HG03039 (cell line): Measurements from ENCODE around the gene LSAMP.

Experiments used
- ATAC-seq: cut with Tn5 transposase; IDR thresholded peaks from one replicate; pipeline ENCODE4 v1.9.1; 2021; ENCODE audit warnings: mild to moderate bottlenecking, moderate library complexity; ENCODE audit not compliant: unreplicated experiment

Gene LSAMP

DNA sequence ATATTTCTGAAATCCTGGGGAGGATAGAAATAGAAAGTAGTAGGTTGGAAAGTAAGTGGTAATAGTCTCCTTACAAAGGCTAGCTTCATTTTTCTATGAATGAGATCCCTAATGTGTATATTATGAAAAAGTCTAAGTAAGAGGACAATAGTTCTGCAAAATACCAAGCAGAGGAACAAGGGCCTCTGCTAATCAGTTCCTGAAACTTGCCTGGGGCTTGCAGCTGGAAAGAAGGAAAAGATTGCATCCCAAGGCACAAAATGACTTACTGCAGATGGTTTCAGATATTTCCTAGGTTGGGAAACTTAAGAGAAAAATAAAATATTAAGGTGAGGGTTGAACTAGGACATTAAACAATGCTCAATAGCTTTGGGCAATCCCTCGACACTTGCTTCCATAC lies 528.4 kb downstream of the LSAMP start:
- ATAC-seq, result no peak

DNA sequence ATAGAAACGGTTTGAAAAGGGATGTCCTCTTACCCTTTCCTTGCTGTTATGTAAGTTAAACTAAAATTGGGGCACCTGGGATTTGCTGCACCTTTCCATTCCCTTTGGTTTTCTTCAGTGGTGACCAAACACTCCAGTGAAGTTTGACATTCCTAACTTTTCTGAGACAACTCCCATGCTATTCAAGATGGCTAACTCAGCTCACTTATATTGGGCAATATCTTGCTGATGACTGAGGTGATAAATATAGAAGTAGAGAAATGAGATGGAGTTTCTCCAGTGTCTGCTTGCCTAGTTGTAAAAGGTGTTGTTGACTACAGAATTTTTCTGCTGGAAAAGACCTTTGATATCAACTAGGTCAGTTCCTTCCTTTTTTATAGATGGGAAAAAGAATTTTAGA lies 530.2 kb downstream of the LSAMP start:
- ATAC-seq, result no peak

DNA sequence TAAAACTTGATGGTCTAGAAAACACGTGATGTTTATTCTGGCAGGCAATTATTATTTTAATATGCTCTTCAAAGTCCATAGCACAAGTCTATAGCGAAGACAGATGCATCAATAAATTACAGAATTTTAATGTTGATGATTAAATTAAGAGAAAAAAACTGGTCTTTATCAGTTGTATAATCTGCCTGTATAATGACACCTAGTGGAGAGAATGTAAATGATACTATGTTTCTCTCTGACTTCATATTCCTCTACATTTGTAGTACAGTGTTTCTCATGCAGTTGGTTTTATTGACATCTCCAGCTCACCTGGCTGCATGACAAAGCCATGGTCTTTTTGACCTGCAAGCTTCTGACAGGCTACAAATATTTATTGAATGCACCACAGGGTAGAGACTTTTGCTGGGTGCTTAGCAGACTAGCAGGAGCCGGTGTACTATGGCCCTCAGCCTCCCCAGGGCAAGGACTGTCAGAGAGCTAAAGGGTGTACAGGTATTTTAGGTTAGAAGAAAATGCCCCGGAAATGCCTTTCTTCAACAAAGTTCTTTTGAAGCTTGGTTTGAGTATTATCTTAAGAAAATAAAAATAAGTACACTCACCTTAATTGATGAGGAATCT lies 532.1 kb downstream of the LSAMP start:
- ATAC-seq, result no peak

DNA sequence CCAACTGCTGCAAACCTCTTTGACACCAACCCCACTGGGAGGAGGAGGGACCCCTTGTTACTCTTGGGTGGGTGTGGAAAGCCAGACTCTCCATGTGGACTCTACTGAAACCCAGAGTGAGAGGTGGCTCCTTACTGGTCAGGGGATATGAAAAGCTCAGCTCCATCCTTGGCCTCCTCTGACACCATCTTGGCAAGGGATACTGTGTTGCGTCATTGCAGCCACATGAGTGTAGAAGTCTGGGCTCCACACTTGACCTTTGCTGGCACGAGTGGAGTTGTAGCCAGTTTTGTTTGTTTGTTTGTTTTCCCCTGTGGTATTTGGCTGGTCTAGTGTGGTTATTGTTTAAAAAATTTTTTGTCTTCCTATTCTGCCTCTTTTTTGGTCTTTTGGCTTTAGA lies 532.9 kb downstream of the LSAMP start:
- no peak for ATAC-seq

DNA sequence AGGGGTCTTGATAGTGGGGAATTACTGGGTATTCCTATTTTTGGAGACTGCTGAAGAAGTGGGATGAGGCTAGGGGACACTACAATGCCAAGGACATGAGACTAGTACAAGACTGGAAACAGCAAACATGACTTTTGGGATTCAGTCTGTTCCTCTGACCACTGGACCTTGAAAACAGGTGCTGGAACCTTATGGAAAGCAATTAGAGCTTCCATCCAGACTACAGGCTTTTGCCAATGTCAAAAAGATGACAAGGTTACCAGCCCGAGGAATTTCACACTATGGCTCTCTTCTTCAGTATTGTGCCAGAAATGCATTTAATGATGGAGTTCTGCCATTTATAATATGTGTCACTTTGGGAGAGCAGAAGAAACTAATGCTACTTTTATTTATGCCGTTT lies 539.4 kb downstream of the LSAMP start:
- ATAC-seq, result no peak

DNA sequence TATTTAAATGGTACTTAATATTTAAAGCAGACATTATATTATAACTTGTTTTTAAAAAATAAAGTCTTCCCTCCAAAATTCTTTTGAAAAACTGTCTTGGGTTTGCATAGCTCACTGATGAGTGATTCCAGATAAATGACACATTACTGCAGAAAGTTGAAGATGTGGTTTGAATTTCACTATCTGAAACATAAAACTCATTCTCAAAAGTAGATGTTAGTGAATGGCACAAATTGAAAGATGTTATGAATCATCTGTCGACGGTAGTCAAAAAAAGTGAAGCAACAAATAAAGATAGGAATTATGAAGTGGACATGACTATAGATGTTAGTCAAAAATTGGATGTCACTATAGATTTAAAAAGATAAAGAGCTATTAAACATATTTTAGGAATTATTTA lies 541.4 kb downstream of the LSAMP start:
- ATAC-seq, result no peak

DNA sequence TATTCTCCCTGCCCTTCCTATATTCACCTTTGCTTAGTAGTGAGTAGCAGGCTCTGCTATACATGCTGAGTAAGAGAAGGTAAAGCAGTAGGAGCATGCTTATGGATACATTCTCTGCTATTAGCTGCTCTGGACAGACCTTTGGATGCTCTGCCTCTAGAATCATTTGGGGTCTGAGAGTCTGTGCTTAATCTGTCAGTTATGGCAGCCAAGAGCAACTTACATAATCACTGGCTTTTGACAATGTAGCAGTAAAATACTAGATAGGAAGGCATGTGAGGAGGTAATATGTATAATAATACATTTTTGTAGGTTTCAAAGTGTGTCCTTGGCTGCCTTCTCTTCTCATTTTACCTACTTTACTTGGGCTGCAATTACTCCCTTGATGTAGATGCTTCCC lies 544.3 kb downstream of the LSAMP start:
- no peak for ATAC-seq

DNA sequence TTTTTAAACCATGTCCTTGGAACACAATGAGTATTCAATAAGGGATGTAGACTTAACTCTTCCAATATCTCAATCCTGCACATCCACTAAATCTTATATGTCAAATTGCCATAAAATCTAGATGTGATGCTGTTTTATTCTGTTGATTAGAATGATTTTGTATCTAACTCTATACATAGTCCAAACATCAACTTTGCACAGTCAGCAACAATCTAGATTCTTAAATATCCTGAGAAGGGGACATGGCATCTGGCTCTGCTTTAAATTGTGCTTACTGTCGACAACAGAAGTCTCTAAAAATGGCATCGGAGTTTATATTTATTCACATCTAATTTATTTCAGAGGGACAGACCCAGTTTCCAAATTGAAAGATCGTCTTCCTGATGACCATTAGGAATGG lies 545.8 kb downstream of the LSAMP start:
- no peak for ATAC-seq

DNA sequence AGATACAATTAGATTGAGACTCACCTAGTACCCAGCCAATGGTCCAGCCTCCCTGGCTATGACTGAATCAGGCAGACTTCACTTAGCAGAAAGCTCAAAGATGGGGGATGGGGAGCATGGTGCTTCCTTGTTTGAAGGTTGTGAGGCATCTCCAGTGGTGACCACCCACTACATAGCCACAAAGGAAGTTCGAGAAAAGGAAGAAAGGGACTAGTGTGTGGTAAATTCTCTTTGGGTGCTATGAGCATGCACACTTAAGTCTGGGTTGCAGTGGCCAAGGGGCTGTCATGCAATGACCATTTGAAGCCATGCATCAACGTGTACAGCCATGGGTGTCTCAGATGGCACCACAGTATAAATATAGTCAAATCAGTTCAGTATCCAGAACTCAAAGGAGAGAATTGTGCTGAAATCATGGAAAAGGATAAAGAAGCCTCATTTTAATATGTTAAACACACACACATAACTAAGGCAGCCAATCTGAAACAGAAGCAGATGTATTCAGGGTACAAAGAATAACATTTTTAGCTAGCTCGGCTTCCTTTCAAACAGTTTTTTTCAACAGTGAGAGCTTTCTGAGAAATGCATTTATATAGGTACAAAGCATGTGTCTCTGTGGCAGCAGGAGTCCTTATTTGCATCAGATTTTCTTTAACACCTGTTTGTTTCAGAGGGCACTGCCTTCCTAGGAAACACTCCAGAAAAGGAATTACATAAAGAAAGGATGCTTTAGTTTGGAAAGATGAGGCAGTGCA lies 546.5 kb downstream of the LSAMP start:
- ATAC-seq, result no peak

DNA sequence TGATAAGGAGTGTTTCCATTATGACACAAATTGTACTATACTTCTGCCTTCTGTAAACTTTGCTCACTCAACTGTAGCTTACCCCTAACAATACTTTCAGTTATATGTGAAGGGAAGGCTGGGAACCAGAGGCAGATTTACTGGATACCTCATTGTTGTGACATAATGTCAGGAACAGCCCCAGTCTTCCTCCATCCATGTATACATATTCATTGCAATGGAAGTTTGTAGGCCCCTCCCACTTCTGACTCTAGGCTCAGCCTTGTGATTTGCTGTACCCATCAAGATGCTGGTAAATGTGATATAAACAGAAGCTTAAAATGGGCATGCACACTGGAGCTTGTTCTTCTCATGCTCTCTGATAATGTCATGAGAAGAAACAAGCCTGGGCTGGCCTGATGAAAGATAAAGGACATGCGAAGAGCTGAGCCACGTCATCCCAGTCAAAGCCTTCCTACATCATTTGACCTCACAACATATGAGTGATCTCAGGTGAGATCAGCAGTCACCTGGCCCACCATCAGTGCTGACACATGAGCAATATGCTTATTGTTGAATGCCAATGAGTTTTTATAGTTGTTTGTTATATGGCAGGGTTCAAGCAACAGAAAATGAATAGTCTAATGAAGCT lies 554.2 kb downstream of the LSAMP start:
- no peak for ATAC-seq

DNA sequence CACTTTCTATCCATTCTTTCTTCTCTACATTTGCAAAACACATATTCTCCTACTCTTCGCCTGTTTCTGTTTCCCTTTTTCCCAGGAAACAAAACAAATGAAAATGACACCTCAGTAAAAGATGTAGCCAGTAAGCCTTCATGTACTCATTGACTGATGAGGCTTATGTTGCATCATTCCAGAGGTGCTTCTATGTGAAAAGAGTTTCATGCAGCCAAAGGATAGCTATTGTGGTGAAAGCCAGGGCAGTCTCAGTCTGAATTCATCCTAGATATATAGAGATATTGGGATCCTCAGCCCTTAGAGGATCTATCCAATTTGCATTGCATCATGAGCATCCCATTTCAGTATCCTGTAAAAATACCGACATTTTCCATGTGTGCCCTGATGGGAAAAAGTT lies 554.7 kb downstream of the LSAMP start:
- no peak for ATAC-seq

DNA sequence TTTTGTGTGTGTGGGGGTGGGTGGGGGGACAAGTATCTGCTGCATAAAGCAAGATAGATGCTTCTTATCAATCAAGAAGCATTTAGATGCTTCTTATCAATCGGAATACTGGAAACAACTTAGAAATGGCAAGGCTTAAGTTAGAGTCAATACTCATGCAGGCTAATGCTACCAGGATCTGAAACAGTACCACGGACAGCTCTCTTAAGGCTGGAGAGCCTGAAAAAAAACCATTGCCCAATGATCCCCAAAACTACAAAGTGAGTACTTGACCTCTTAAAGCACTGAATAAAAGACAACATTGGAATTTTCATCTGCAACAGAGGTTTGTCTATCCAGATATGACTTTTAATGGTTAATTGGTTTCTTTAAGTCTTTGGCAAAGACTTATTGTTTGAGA lies 559.7 kb downstream of the LSAMP start:
- no peak for ATAC-seq

DNA sequence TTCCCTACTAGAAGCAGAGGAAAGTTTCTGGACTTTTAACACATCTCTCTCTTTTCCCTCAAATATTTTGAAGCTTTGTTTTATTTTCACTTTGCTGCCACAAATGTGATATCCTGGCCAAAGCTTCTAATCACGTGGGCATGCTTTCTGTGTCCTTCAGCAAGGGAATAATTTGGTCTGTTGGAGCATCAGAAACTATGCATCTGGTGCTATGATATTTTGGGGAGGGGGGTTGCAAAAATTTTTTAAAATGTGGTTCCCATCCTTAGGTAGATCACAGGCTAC lies 567.7 kb downstream of the LSAMP start:
- ATAC-seq, result no peak

DNA sequence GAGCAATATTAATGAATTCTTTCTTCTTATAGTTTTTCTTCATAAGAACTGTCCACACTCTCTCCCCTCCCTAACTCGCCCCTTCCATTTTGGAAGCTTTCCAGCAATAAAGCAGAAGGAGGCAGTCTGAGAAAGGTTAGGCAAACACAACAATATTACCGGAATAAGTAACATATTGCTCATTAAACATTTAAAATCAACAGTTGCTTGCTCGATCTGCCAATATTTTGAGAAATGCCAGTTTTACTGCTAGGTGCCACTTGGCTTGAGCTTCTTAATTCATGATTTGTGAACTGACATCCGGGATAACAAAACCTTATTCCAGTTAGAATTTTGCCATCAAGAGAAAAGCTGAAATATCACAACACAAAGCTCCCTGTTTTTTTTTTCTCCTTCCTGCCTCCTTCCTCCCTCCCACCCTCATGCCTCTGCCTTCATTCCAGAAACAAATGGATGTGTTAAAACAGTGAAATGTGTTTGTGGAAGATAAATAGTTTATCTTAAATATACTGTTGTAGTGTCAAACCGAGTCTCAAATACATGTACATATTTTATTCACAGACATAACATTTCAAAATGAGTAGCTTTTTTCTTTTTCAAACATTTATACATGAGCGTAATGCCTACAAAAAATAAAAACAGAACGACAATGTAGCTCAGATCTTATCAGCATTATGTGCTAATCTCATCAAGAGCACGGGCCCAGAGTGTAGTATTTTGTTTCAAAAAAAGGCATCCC lies 568.2 kb downstream of the LSAMP start:
- no peak for ATAC-seq

DNA sequence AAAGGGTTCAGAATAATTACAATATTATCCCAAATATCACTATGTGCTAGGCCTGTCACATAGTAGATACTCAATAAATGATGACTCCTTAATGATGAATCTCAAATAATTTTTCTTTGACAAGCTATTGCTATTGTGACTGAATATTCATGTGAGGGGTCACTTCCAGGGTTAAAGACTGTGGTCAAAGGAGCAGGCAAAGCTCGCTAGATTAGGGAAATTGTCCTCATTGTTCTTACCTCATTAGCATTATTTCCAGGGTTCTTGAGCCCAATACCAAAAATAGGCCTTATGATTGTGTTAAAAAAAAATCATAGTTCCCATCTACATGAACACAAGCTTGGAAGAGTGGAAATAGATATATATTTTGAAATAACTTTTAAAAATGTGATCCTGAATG lies 569.8 kb downstream of the LSAMP start:
- no peak for ATAC-seq

DNA sequence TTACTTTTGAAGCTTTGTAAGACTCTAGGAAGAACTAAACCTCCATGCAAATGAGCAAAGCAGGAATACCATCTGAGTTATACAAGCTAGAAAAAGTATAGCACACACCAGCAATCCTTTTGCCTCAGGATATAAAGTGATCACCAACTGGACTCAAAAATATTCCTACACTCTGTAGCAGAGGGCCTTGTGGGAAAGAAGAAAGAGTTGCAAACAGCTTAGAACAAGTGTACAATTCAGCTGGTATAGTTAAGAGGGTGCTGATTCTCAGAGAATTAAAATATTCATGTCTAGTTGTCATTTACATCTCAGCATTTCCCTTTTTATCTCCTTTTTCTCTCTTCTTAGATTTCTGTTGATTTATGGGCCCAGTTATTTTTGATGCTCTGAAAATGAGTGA lies 573.6 kb downstream of the LSAMP start:
- ATAC-seq, result no peak

DNA sequence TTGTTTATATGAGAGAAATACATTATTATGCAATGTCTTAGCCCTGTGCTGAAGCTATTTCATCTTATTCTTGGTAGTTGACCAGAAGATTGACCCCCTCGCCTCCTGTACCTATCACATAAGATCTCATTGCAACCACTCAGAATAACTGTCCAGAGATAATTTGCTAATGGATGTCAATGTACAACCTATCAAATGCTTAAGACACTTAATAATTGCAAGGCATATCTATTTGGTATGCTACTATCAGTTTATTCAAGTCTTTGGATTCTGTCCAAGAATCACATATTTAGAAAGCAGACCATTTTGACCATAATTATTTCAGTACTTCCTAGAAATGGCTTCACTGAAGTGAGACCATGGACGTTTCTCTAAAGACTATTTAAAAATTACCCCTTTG lies 580.4 kb downstream of the LSAMP start:
- ATAC-seq, result no peak

DNA sequence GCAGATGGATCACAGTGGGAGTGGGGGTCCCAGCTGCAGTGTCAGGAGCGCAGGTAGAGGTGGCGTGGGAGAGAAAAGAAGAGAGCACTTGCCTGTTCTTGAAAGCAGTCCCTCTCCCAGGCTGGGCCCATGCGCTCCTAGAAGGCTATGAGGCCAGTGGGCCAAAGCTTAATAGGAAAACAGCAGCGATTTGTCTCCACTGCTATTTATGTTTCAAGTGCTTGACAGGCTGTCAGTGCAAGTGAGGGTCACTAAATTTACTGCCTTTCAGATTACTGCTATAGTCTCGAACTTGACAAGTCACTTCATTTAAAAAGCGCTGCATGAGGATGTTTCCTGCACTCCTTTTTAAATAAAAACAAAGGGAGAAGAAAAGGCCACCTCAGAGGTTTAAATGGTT lies 582.4 kb downstream of the LSAMP start:
- no peak for ATAC-seq

DNA sequence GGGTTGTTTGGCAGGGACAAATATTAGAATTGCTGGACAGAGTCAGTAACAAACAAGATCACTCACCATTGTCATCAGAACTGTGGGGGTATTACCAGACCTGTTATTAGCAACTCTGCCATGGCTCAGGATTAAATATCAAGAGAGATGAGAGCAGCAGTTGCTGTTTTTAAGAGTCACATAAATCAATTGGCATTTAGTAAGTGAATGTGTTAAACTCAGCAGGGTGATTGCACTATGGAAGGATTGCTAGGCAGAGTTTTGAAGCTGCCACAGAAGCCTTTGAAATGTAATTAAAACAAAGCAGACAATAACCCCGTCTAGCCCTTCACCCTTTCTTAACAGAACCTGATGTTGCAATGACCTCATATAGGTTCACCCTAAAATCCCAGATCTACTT lies 583.2 kb downstream of the LSAMP start:
- ATAC-seq, result no peak

DNA sequence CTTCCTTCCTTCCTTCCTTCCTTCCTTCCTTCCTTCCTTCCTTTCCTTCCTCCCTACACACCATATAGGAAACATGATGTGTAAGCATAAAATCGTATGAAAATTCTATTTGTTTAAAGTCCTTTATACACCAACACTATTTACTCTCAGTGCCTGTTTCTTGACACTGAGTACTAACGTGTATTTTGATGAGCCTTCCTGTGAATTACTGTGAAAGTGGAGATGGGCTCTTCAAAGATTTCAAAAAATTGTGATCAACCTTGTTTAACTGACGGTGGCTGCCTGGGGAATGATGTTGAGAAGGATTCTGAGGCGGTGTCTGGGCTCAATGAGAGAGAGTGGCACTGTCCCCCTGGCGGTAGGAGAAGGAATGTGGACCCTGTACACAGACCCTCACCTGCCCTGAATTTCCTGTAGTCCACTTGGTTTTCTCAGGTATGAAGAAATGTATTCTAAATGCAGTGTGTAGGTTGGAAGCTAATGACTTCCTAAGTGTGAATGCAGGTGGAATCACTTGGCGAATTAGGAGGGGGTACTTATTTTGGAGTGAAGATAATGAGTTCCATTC lies 584.0 kb downstream of the LSAMP start:
- ATAC-seq, result no peak

DNA sequence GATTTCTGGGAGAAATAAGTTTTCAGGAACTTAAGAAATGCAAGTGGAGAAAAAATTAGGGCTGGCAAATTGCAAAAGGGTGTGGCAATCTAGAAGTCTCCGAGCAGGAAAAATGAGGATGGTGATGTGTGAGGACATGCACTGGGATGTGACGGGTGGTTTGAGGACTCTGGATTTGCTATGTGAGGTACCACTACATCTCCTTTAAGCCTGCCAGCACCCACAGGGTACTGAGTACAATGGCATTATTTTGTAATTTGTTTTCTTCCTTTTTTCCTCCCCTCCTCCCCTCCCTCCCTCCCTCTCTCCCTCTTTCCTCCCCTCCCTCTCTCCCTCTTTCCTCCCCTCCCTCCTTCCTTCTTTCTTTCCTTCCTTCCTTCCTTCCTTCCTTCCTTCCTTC lies 584.5 kb downstream of the LSAMP start:
- no peak for ATAC-seq
